HL-60 (cell line): Measurements from ENCODE around the gene HOXB3.

Experiments
- DNase-seq, 2 experiments: peaks; one replicate each; pipeline ENCODE4 v3.0.0-alpha.2; 2010 to 2020; ENCODE audit warnings: low read depth in 1 of 2, low spot score in 1 of 2
- H3K27ac ChIP-seq: fragments of 250-450 bp; sonication (Bioruptor Pico); replicated peaks from 2 replicates; pipeline ENCODE4 v1.5.1; 2020; ENCODE audit warnings: mild to moderate bottlenecking, moderate library complexity
- H3K27me3 ChIP-seq: fragments of 250-450 bp; sonication (Bioruptor Pico); 2 replicates; pipeline ENCODE4 v1.5.1; 2021; ENCODE audit warnings: mild to moderate bottlenecking, moderate library complexity; ENCODE audit not compliant: insufficient read depth, poor library complexity, severe bottlenecking
- H3K4me3 ChIP-seq: replicated peaks from 2 replicates; pipeline ENCODE4 v1.5.1; 2011; ENCODE audit warnings: mild to moderate bottlenecking, control low read depth, low read length; ENCODE audit not compliant: insufficient read depth
- CTCF ChIP-seq: IDR thresholded peaks from one replicate; pipeline ENCODE4 v1.5.1; 2011; ENCODE audit warnings: low read length, control low read depth, inconsistent platforms; ENCODE audit not compliant: insufficient read depth
- GABPA ChIP-seq: IDR thresholded peaks from 2 replicates; pipeline ENCODE4 v1.6.1; 2012; ENCODE audit warnings: low read depth
- POLR2AphosphoS5 ChIP-seq: IDR thresholded peaks from 2 replicates; pipeline ENCODE4 v1.6.1; 2012; ENCODE audit warnings: low read depth
- REST ChIP-seq: IDR thresholded peaks from 2 replicates; pipeline ENCODE4 v1.6.1; 2012; ENCODE audit warnings: low read depth; ENCODE audit not compliant: insufficient replicate concordance
- SPI1 ChIP-seq: IDR thresholded peaks from 2 replicates; pipeline ENCODE4 v1.6.1; 2012; ENCODE audit warnings: low read depth, mild to moderate bottlenecking, borderline replicate concordance

The HOXB3 gene

GRCh38 chr17:48576479-48577309, 13.3 kb downstream of the HOXB3 start:
- no peak for DNase-seq
- Histone ChIP-seq H3K4me3 (no peak overlapping the region), H3K27ac (no peak overlapping the region), H3K27me3 (peaks cover 87% of the 10 kb centered on the region)
- TF ChIP-seq CTCF (no peak), GABPA (no peak)

- TF ChIP-seq CTCF (no peak), REST (no peak), POLR2AphosphoS5 (no peak), GABPA (no peak), SPI1 (no peak)
- Histone ChIP-seq H3K27ac (no peak overlapping the region), H3K4me3 (no peak overlapping the region), H3K27me3 (peaks cover 87% of the 10 kb centered on the region)
- no peak for DNase-seq
These were observed 14.2 kb downstream of the HOXB3 start for GRCh38 chr17:48575673-48576478.

- no peak overlapping the region for H3K27ac ChIP-seq
- no peak overlapping the region for H3K4me3 ChIP-seq
- peaks cover 87% of the 10 kb centered on the region for H3K27me3 ChIP-seq
- TF ChIP-seq GABPA (no peak), CTCF (no peak), REST (no peak), SPI1 (no peak), POLR2AphosphoS5 (no peak)
- no peak for DNase-seq
These were observed 14.9 kb downstream of the HOXB3 start for GRCh38 chr17:48575066-48575582.
